Testis (tissue), 2 donors: ENCODE data around the gene MGLL.

ENCODE experiments used
- POLR2A ChIP-seq: fragments of 450-650 bp; IDR thresholded peaks from one replicate; pipeline ENCODE4 v1.6.1; 2017; ENCODE audit warnings: antibody characterized with exemption, mild to moderate bottlenecking, moderate library complexity
- TF ChIP-seq, protein P1 (sequence below), 3 experiments: fragments of 450-650 bp in 2 of 3; fragments of 200-600 bp in 1 of 3; sonication (generic) in 1 of 3; IDR thresholded peaks; one replicate each; pipeline ENCODE4 v1.5.1; 2016 to 2019; ENCODE audit warnings: antibody characterized with exemption in 3 of 3, mild to moderate bottlenecking in 2 of 3, moderate library complexity in 1 of 3

DNA sequence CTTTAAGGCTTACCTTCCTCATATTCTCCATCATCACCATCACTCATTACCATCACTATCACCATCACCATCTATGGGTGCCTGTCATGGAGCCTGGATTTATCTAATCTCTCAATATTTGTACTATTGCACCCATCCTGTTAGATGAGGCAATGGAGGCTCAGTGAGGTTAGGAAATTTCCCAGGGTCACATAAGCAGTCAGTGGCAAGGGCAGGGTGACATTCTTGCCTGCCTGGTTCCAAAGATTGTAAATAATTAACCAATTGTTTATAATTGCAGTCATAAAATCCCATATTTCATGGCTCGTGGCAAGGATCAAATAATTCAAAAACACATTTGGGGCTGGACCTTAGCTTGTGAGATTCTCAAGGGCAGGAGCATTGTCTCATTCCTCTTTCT is 55.2 kb downstream of the MGLL start:
- TF ChIP-seq, protein P1, sequence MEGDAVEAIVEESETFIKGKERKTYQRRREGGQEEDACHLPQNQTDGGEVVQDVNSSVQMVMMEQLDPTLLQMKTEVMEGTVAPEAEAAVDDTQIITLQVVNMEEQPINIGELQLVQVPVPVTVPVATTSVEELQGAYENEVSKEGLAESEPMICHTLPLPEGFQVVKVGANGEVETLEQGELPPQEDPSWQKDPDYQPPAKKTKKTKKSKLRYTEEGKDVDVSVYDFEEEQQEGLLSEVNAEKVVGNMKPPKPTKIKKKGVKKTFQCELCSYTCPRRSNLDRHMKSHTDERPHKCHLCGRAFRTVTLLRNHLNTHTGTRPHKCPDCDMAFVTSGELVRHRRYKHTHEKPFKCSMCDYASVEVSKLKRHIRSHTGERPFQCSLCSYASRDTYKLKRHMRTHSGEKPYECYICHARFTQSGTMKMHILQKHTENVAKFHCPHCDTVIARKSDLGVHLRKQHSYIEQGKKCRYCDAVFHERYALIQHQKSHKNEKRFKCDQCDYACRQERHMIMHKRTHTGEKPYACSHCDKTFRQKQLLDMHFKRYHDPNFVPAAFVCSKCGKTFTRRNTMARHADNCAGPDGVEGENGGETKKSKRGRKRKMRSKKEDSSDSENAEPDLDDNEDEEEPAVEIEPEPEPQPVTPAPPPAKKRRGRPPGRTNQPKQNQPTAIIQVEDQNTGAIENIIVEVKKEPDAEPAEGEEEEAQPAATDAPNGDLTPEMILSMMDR (IDR thresholded peaks at IDR 0.05) = no peak
- TF ChIP-seq POLR2A = no peak
